Stimulated activated CD8-positive, alpha-beta memory T cell treated with anti-CD3 and anti-CD28 coated beads, Interleukin-4, amount 100 ng/mL, for 24 hours (primary cell): ENCODE results near the gene BANP.
"Not testable (repeated sequence)": the region's sequence is repeated elsewhere in the genome, so short reads cannot be mapped to it uniquely, and the experiment has no call there.

Experiments
- DNase-seq: peaks from one replicate; pipeline ENCODE4 v3.0.0-alpha.2; 2020; ENCODE audit warnings: low read depth

The BANP gene

GRCh38 chr16:87927195-87927562 lies 24.1 kb upstream of the BANP start:
- DNase-seq, result no peak

GRCh38 chr16:87929986-87930385 lies 21.2 kb upstream of the BANP start:
- no peak for DNase-seq

- no peak for DNase-seq
Measured at GRCh38 chr16:87930456-87930855, 20.8 kb upstream of the BANP start.

- no peak for DNase-seq
Measured at GRCh38 chr16:87931504-87931903, 19.7 kb upstream of the BANP start.

GRCh38 chr16:87932475-87933139 lies 18.6 kb upstream of the BANP start:
- not testable (repeated sequence) for DNase-seq

- DNase-seq, result no peak
Measured at GRCh38 chr16:87933140-87933495, 18.1 kb upstream of the BANP start.

GRCh38 chr16:87934752-87935425 lies 16.3 kb upstream of the BANP start:
- not testable (repeated sequence) for DNase-seq

GRCh38 chr16:87936016-87936374 lies 15.2 kb upstream of the BANP start:
- DNase-seq, result not testable (repeated sequence)

GRCh38 chr16:87936375-87937230 lies 14.6 kb upstream of the BANP start, which contains the start of gene CA5A:
TSS of gene CA5A (minus strand) at chr16:87936529. CDS start at chr16:87936450, 79 bp downstream.
- no peak for DNase-seq

- DNase-seq, result not testable (repeated sequence)
Measured at GRCh38 chr16:87937231-87937542, 14.0 kb upstream of the BANP start.

GRCh38 chr16:87938412-87938949 lies 12.8 kb upstream of the BANP start:
- no peak for DNase-seq

- no peak for DNase-seq
Measured at GRCh38 chr16:87939562-87940423, 11.4 kb upstream of the BANP start.

- DNase-seq, result no peak
Measured at GRCh38 chr16:87942680-87943079, 8.6 kb upstream of the BANP start.

GRCh38 chr16:87945351-87946042 lies 5.7 kb upstream of the BANP start:
- DNase-seq, result no peak

- no peak for DNase-seq
Measured at GRCh38 chr16:87946596-87947347, 4.5 kb upstream of the BANP start.

GRCh38 chr16:87947356-87948118 lies 3.7 kb upstream of the BANP start:
- DNase-seq, result no peak

- no peak for DNase-seq
Measured at GRCh38 chr16:87948119-87948545, 3.1 kb upstream of the BANP start.

GRCh38 chr16:87948735-87949070 lies 2.5 kb upstream of the BANP start:
- DNase-seq, result no peak

- no peak for DNase-seq
Measured at GRCh38 chr16:87949071-87949744, 2.0 kb upstream of the BANP start.
